Heart right ventricle (tissue), 16 donors: ENCODE data around the gene RBM20. TPM values are rescaled to one million over a fixed set of nuclear protein-coding genes. Genes with fewer than 3 reads are reported as not detected.

Source experiments
- ATAC-seq, 8 donors: fragments of 200-7000 bp; cut with Tn5 transposase; one replicate each; pipeline ENCODE4 v1.9.1; 2020; ENCODE audit warnings: mild to moderate bottlenecking in 8 of 8, moderate library complexity in 8 of 8, moderate number of reproducible peaks in 1 of 8
- DNase-seq, 2 donors: peaks; one replicate each; pipeline ENCODE4 v3.0.0-alpha.2; 2020
- H3K27ac ChIP-seq, 10 donors: fragments of 200-600 bp; sonication (generic) in 2 of 10; one replicate each; pipeline versions ENCODE4 v1.5.0 to v1.8.0; 2020 to 2022; ENCODE audit warnings: mild to moderate bottlenecking in 3 of 10
- H3K27me3 ChIP-seq, 7 donors: fragments of 200-600 bp; one replicate each; pipeline ENCODE4 v1.8.0; 2021 to 2022; ENCODE audit warnings: mild to moderate bottlenecking in 2 of 7
- H3K36me3 ChIP-seq, 9 donors: fragments of 200-600 bp; sonication (generic) in 1 of 9; one replicate each; pipeline versions ENCODE4 v1.5.0 to v1.8.0; 2020 to 2022; ENCODE audit warnings: mild to moderate bottlenecking in 2 of 9
- H3K4me1 ChIP-seq, 9 donors: fragments of 200-600 bp; sonication (generic) in 1 of 9; one replicate each; pipeline versions ENCODE4 v1.5.0 to v1.8.0; 2020 to 2022; ENCODE audit warnings: mild to moderate bottlenecking in 4 of 9
- H3K4me3 ChIP-seq, 10 donors: fragments of 200-600 bp; sonication (generic) in 2 of 10; one replicate each; pipeline versions ENCODE4 v1.5.0 to v1.8.0; 2020 to 2022; ENCODE audit warnings: mild to moderate bottlenecking in 7 of 10, moderate library complexity in 2 of 10
- H3K9me3 ChIP-seq, 11 donors: fragments of 200-600 bp in 10 of 11; sonication (generic) in 2 of 11; one replicate each; pipeline versions ENCODE4 v1.5.0 to v1.8.0; 2013 to 2022; ENCODE audit warnings: mild to moderate bottlenecking in 2 of 11, control low read depth in 1 of 11, moderate library complexity in 1 of 11
- CTCF ChIP-seq, 9 donors: fragments of 200-600 bp; sonication (generic) in 2 of 9; IDR thresholded peaks; one replicate each; pipeline versions ENCODE4 v1.5.0 to v1.8.0; 2021 to 2022; ENCODE audit warnings: antibody characterized with exemption in 9 of 9, mild to moderate bottlenecking in 5 of 9, moderate library complexity in 1 of 9
- WGBS, 2 donors: extraction: QIAGEN DNeasy Blood & Tissue Kit; methylation state at CpG; one replicate each; pipeline ENCODE4 v1.1.7; 2013; ENCODE audit warnings: inconsistent platforms in 1 of 2; 5-methylcytosine and 5-hydroxymethylcytosine counted together
- intact Hi-C, 10 donors: fragments of 100-400 bp; cut with DNase I; formaldehyde crosslinking; loops; one replicate each; pipeline versions ENCODE4 v1.11.1 to v1.14.2; 2022
- polyA plus RNA-seq, 2 donors: library from polyadenylated mRNA; stranded (reverse); fragments of 200-250 nt; gene quantifications; one replicate each; pipeline ENCODE4 v1.2.3, GENCODE V29; 2013
- total RNA-seq, 10 donors: library from RNA; stranded (reverse); fragmentation: NEBNext Ultra II Directional in 3 of 10; extraction: Animal tissue kit (Norgen Biotek cat#: 25700) in 3 of 10; gene quantifications; one replicate each; pipeline versions ENCODE4 v1.2.1 to v1.2.4, GENCODE V29; 2021 to 2023
- donor health status: Arrhythmogenic right ventricular cardiomyopathy.
- donor health status: ischemic (EF 13 %, LVEDD 7.1; RV severe dilation, severe dysfunction).
- donor health status: healthy with polysubstance abuse.
- donor health status: DM: no; HTN: yes; CAD: no.
- donor health status: DM: no; HTN: no; CAD: no.
- donor health status: ischemic (EF 25% LVEDD 6.9; RV normal size, moderate dysfunction).
- donor health status: ischemic (EF 25% LVEDD 5.7; RV mildly dilated, moderate dysfunction).
- donor health status: healthy.
- donor health status: DM: yes; HTN: yes; CAD: no.
- donor health status: Ischemic cardiomyopathy.
- donor health status: ischemic (EF 35%, LVEDD 5.7; RV mildly dilated, moderate dysfunction).
- donor health status: nonischemic (EF 11% LVEDD 7.7; RV severe dilation, severe dysfunction).
- donor health status: DM: yes; HTN: yes; CAD: no.
- donor health status: PGD.
- donor health status: ischemic (EF 29% LVEDD 5.4; RV normal size, mild dysfunction).
- donor health status: nonischemic (EF 23%, LVEDD 6.1; RV moderate dilation, normal function).

Gene RBM20
- total and polyA plus RNA-seq, 12 donors = 10.1 to 186 (median 134) TPM

- peaks cover 2 to 78% (median 41%) of the 10 kb centered on the region in 9 donors for H3K4me1 ChIP-seq
- DNase-seq (peak in 1 of 2 donors; percentile 42), ATAC-seq (peak; percentile 40 to 83 (median 72))
- H3K27me3 ChIP-seq = no peaks in the 10 kb centered on the region
- H3K36me3 ChIP-seq = no peaks in the 10 kb centered on the region
- 46 to 52% methylated on average over 8 of the region's 8 CpGs for WGBS, 2 donors
- intact Hi-C loops = no loop called here
- peak overlapping the region in 9 of 10 donors; percentile 5 to 82 (median 71) for H3K27ac ChIP-seq
- peaks cover 0 to 4% (median 0%) of the 10 kb centered on the region in 11 donors for H3K9me3 ChIP-seq
- TF ChIP-seq CTCF (IDR thresholded peaks at IDR 0.05) = no peak
- H3K4me3 ChIP-seq = no peak overlapping the region
Measured at GRCh38 chr10:110708776-110709443, 64.8 kb downstream of the RBM20 start.

- Histone ChIP-seq H3K4me3 (no peak overlapping the region), H3K27ac (peak overlapping the region in 9 of 10 donors; percentile 5 to 82 (median 71)), H3K36me3 (no peaks in the 10 kb centered on the region), H3K9me3 (no peaks in the 10 kb centered on the region), H3K4me1 (peaks cover 2 to 83% (median 42%) of the 10 kb centered on the region in 9 donors), H3K27me3 (no peaks in the 10 kb centered on the region)
- WGBS, 2 donors = 70 to 82% methylated on average over 3 of the region's 3 CpGs
- DNase-seq = no peak
- no peak for TF ChIP-seq CTCF (IDR thresholded peaks at IDR 0.05)
- ATAC-seq = peak in 1 of 8 donors; percentile 7
- intact Hi-C loops = no loop called here
Measured at GRCh38 chr10:110709444-110709828, 65.3 kb downstream of the RBM20 start.

GRCh38 chr10:110709964-110710587 lies 65.9 kb downstream of the RBM20 start:
- intact Hi-C loops = no loop called here

More at GRCh38 chr10:110709964-110710587, 65.9 kb downstream of the RBM20 start:
- no peaks in the 10 kb centered on the region for H3K9me3 ChIP-seq
- no peak for TF ChIP-seq CTCF (IDR thresholded peaks at IDR 0.05)
- no peak overlapping the region for H3K4me3 ChIP-seq
- H3K36me3 ChIP-seq = no peaks in the 10 kb centered on the region
- H3K27ac ChIP-seq = peak overlapping the region in 9 of 10 donors; percentile 5 to 82 (median 71)
- WGBS, 2 donors = 64 to 78% methylated on average over 10 of the region's 10 CpGs
- no peak for DNase-seq
- peak in 4 of 8 donors; percentile 9 to 45 (median 28) for ATAC-seq
- H3K27me3 ChIP-seq = no peaks in the 10 kb centered on the region
- H3K4me1 ChIP-seq = peaks cover 2 to 90% (median 46%) of the 10 kb centered on the region in 9 donors
